Colonic mucosa (tissue), 4 donors: ENCODE results near the gene ZNF275. TPM values are rescaled to one million over a fixed set of nuclear protein-coding genes. Genes with fewer than 3 reads are reported as not detected.
"Not testable (repeated sequence)": the region's sequence is repeated elsewhere in the genome, so short reads cannot be mapped to it uniquely, and the experiment has no call there.

Experiments used
- DNase-seq: peaks from one replicate; pipeline ENCODE4 v3.0.0-alpha.2; 2020
- H3K27ac ChIP-seq: fragments of 200-600 bp; one replicate; pipeline ENCODE4 v1.8.0; 2021
- H3K27me3 ChIP-seq: fragments of 200-600 bp; one replicate; pipeline ENCODE4 v1.8.0; 2021
- H3K36me3 ChIP-seq: fragments of 200-600 bp; one replicate; pipeline ENCODE4 v1.8.0; 2021
- H3K4me1 ChIP-seq: fragments of 200-600 bp; one replicate; pipeline ENCODE4 v1.8.0; 2021; ENCODE audit warnings: mild to moderate bottlenecking
- H3K4me3 ChIP-seq: fragments of 200-600 bp; one replicate; pipeline ENCODE4 v1.8.0; 2021
- H3K9ac ChIP-seq, 2 donors: one replicate each; pipeline ENCODE4 v1.7.0; 2013; ENCODE audit warnings: control low read depth in 2 of 2, low read depth in 2 of 2, low read length in 2 of 2
- H3K9me3 ChIP-seq: fragments of 200-600 bp; one replicate; pipeline ENCODE4 v1.8.0; 2021
- intact Hi-C: fragments of 100-400 bp; cut with DNase I; formaldehyde crosslinking; loops from one replicate; pipeline ENCODE4 v1.14.1; 2022
- total RNA-seq, 2 donors: library from RNA; stranded (reverse); fragmentation: NEBNext Ultra II Directional in 1 of 2; extraction: Animal tissue kit (Norgen Biotek cat#: 25700) in 1 of 2; gene quantifications; one replicate each; pipeline ENCODE4 v1.2.1, GENCODE V29; 2021
- TF ChIP-seq, protein P1 (sequence below): fragments of 200-600 bp; IDR thresholded peaks from one replicate; pipeline ENCODE4 v1.8.0; 2022; ENCODE audit warnings: antibody characterized with exemption, mild to moderate bottlenecking
- donor health status: healthy.
- donor health status: DM: no; HTN: no; CAD: no.
- donor health status: DM: no; HTN: no; CAD: no.

ZNF275 gene
- total RNA-seq, 2 donors from 2014 or later: 5.4 to 5.8 TPM

DNA sequence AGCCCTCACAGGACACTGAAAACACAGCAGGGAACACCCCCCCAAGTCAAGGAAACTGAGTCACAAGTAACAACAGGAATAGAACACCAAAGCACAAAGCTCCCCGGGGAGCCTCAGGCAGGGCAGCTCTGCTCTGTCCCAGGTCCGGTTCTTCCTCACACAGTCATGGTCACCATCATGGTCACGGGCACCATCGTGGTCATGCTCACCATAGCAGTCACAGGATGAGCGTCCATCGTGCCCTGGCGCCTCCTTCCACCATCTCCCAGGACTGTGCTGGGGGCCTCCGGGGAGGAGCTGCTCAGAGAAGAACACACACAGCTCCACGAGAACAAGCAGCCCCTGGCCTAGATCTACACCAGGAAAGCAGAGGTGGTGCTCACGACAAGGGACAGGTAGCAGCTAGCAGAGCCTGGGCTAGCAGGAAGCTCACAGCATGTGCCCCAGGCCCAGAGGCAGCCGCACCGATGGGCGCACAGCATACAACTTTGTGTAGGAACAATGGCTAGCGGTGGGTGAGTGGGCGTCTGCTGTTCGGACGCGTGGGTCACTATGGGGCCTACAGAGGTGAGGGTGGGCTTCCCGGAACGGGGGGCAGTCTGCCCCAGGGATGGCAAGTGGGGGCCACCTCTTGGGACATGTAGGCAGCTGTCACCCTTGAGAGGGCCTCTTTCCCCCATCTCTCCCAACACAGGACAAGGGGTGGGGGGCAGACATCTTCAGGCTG, 15.8 kb upstream of the ZNF275 start:
- Histone ChIP-seq H3K27me3 (no peaks in the 10 kb centered on the region), H3K9me3 (no peaks in the 10 kb centered on the region), H3K4me3 (no peak overlapping the region), H3K4me1 (no peaks in the 10 kb centered on the region), H3K36me3 (no peaks in the 10 kb centered on the region), H3K27ac (no peak overlapping the region), H3K9ac (no peak overlapping the region)
- no peak for DNase-seq
- TF ChIP-seq, protein P1, sequence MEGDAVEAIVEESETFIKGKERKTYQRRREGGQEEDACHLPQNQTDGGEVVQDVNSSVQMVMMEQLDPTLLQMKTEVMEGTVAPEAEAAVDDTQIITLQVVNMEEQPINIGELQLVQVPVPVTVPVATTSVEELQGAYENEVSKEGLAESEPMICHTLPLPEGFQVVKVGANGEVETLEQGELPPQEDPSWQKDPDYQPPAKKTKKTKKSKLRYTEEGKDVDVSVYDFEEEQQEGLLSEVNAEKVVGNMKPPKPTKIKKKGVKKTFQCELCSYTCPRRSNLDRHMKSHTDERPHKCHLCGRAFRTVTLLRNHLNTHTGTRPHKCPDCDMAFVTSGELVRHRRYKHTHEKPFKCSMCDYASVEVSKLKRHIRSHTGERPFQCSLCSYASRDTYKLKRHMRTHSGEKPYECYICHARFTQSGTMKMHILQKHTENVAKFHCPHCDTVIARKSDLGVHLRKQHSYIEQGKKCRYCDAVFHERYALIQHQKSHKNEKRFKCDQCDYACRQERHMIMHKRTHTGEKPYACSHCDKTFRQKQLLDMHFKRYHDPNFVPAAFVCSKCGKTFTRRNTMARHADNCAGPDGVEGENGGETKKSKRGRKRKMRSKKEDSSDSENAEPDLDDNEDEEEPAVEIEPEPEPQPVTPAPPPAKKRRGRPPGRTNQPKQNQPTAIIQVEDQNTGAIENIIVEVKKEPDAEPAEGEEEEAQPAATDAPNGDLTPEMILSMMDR: no peak
- intact Hi-C loops: no loop called here

DNA sequence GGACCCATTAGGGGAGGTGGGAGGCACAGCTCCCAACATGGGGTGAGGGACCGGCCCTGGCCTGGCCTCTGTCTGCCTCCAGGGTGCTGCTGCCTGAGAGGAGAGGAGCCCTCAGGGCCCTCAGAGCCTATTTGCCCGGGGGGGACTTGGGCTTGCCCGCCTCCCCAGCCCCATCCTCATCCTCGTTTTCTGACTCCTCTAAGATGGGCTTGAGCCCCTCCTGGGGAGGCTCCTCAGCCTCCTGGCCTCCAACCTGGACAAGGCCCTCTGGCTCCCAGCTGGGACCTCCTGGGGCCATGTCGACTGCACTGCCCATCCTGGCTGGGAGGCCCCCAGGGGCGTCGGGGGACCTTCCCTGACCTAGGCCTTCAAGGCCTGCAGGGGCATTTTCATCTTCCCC, 15.1 kb upstream of the ZNF275 start:
- no peak overlapping the region for H3K9ac ChIP-seq
- no peak for DNase-seq
- H3K36me3 ChIP-seq: no peaks in the 10 kb centered on the region
- H3K27ac ChIP-seq: no peak overlapping the region
- no peak overlapping the region for H3K4me3 ChIP-seq
- TF ChIP-seq, protein P1: no peak
- H3K9me3 ChIP-seq: no peaks in the 10 kb centered on the region
- intact Hi-C loops: no loop called here
- no peaks in the 10 kb centered on the region for H3K4me1 ChIP-seq
- H3K27me3 ChIP-seq: no peaks in the 10 kb centered on the region

DNA sequence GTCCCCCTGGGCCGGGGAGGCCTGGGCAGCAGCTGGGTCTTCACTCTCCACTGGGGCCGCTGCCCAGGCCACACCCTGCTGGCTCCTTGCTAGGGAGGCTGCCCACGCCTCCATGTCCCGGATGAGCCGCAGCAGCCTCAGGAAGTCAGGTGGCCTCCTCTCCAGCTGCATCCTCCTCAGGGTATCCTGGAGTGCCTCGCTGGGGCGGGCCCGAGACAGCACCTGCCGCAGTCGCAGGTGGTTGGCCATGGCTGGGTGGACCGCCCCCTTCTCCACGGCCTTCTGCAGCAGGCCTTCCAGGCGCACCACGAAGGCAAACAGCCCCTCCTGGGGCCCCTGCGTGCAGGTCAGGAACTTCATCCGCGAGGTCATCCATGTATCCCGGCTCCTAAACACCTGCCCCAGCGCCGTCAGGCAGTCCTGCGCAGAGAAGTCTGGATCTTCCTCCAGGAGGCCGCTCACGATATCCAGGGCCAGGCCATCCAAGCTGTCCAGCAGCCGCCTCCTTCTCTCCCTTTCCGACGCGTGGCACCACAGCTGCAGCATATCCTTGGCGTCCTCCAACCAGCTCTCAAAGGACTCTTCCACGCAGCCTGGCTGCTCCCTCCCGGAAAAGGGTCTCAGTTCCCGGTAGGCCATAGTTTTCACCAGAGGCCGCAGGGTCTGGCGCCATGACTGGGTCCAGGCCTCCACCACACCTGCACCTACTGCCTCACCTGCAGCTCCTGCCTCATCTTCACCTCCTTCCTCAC, 14.5 kb upstream of the ZNF275 start:
- no peak for DNase-seq
- Histone ChIP-seq H3K9me3 (no peaks in the 10 kb centered on the region), H3K9ac (no peak overlapping the region), H3K36me3 (no peaks in the 10 kb centered on the region), H3K27ac (no peak overlapping the region), H3K4me1 (no peaks in the 10 kb centered on the region), H3K27me3 (no peaks in the 10 kb centered on the region), H3K4me3 (no peak overlapping the region)
- TF ChIP-seq, protein P1: no peak
- intact Hi-C loops: no loop called here

DNA sequence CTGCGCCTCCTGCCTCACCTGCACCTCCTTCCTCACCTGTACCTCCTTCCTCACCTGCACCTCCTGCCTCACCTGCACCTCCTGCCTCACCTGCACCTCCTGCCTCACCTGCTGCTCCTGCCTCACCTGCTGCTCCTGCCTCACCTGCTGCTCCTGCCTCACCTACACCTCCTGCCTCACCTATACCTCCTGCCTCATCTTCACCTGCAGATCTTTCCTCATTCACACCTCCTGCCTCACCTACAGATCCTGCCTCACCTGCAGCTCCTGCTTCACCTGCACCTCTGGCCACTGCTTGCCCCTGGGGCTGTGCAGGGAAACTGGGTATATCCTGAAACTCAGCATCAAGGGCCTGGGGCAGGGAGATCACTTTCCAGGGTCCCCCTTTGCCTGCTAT, 13.9 kb upstream of the ZNF275 start:
- DNase-seq, H3K9ac ChIP-seq, H3K4me3 ChIP-seq, intact Hi-C loops, H3K27me3 ChIP-seq, H3K9me3 ChIP-seq, H3K4me1 ChIP-seq, H3K27ac ChIP-seq, H3K36me3 ChIP-seq: not testable (repeated sequence)

DNA sequence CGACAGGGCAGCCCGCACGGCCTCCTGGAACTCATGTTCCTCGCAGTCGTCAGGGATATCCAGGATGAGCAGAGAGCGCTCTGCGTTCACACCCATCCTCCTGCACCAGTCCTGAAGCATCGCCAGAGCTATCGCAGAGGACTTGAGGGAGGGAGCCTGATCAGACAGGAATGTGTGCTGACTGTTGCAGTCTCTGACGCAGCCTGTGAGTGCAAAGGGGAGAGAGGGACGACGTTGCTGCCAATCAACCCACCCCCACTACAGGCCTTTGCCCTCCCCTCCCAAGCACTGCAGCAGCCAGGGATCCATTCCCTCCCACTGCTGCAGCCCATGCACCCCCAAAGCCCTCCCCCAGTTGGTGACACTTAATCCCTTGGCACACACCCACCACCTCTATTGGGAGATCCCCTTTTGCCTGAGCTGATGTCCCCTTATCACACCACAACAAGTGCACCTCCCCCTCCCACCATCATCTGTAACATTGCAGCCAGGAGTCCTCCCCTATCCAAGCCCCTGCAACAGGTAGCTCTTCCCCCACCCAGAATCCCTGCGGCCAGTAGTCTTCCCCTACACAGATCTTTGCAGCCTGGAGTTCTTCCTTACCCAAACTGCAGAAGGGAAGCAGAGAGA, 13.3 kb upstream of the ZNF275 start:
- DNase-seq: no peak
- Histone ChIP-seq H3K4me3 (no peak overlapping the region), H3K4me1 (no peaks in the 10 kb centered on the region), H3K36me3 (no peaks in the 10 kb centered on the region), H3K9ac (no peak overlapping the region), H3K27me3 (no peaks in the 10 kb centered on the region), H3K27ac (no peak overlapping the region), H3K9me3 (no peaks in the 10 kb centered on the region)
- intact Hi-C loops: no loop called here
- TF ChIP-seq, protein P1: no peak
